HG03432 (cell line): ENCODE results near the gene EP400.

ENCODE experiments used
- ATAC-seq: cut with Tn5 transposase; IDR thresholded peaks from one replicate; pipeline ENCODE4 v1.9.1; 2021; ENCODE audit warnings: mild to moderate bottlenecking, moderate library complexity; ENCODE audit not compliant: unreplicated experiment

EP400 gene

DNA sequence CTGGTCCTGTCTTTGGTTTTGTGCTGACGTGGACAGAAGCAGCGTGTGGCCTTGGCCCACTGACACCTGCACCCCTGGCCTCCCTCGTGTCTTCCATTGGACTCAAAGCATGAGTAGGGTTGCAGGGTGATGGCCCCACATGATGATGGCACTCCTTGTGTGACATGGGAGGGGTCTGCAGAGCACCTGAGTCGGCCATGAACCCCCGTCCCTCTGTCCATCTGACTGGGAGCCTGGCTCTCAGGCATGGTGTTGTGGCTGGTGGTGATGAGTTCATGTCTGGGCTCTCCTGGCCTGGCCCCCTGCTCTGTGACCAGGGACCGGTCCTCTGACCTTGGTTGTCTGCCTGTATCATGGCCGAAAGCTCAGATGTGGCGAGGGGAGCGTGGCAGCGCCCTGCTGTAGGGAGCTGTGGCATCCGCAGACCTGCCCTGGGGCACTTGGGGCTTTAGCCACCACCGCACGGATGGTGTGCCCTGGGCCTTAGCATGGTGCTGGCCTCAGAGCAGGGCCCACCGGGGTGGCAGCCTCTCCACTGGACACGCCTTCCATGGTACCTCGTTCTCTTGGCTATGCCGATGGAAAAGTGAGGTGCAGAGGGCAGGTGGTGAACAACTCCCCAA, 38.6 kb upstream of the EP400 start:
- no peak for ATAC-seq

DNA sequence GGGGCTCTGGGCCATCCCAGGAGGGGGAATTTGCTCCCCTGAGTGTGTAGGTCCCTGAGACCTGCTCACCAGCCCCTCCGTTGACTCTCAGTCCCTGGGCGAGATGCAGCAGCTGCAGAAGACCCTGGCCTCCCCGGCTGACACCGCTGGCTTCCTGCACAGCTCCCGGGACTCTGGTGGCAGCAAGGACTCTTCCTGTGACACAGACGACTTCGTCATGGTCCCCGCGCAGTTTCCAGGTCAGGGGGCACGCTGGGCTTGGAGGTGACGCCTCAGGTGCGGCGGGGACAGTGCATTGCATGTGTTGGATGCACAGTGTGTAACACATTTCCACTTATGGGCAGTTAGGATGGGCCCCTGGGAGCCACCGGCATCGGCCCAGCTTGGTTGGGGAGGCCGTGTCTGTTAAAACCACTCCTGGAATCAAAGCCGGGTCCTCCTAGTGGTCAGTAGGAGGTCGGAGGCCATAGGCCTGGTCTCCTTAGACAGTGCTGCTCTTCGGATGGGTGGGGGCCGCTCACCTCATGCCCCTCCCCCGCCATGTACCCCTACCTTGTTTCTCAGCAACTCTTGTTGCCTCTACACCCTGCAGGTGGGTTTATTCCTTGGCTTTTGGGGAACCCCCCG, 37.8 kb upstream of the EP400 start:
- no peak for ATAC-seq

- ATAC-seq: no peak
Measured at GRCh38 chr12:131912518-131913274, 37.0 kb upstream of the EP400 start.

GRCh38 chr12:131913666-131914065, 36.1 kb upstream of the EP400 start:
- no peak for ATAC-seq

DNA sequence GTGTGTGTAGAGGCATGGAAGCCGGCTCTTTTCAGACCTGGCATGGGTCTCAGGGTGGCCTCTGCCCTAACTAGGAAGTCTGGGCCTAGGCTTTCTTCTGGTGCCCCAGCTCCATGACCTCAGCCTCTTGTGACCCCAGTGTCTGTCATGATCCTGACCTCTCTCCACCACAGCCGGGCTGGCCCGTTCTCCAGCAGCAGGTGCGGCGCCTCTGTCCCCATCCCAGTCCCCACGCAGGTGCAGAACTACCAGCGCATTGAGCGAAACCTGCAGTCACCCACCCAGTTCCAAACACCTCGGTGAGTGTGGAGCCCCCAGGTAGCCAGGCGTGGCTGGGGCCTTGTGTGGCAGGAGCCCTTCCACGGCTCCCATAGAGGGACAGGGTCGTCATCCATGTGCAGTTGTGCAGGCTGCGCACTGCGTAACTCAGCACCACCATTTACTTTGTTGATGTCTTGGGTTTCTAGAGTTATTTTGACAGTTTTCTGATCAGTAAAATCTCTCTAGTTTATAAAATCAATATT, 35.5 kb upstream of the EP400 start:
- no peak for ATAC-seq

DNA sequence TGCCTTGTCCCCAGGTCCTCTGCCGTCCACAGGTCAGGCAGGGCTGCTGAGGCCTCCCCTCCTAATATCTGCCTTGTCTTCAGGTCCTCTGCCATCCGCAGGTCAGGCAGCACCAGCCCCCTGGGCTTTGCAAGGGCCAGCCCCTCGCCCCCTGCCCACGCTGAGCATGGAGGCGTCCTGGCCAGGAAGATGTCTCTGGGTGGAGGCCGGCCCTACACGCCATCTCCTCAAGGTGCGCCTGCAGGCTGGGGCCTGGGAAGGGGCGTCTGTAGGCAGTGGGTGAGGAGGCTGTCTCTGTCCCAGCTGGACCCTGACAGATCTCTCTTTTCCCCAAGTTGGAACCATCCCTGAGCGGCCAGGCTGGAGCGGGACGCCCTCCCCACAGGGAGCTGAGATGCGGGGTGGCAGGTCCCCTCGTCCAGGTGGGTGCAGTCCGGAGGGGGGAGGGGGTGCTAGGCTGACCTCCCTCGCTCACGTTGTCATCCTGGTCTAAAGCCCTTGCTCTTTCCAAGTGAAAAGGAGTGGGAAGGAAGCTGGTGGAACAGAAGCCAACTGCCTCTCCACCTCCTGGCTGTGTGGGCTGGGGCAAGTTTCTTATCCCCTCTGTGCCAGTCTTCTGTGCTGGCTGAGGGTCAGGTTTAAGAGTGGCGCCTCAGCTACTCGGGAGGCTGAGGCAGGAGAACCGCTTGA, 34.6 kb upstream of the EP400 start:
- no peak for ATAC-seq

- ATAC-seq: no peak
Measured at GRCh38 chr12:131915823-131916222, 33.9 kb upstream of the EP400 start.

DNA sequence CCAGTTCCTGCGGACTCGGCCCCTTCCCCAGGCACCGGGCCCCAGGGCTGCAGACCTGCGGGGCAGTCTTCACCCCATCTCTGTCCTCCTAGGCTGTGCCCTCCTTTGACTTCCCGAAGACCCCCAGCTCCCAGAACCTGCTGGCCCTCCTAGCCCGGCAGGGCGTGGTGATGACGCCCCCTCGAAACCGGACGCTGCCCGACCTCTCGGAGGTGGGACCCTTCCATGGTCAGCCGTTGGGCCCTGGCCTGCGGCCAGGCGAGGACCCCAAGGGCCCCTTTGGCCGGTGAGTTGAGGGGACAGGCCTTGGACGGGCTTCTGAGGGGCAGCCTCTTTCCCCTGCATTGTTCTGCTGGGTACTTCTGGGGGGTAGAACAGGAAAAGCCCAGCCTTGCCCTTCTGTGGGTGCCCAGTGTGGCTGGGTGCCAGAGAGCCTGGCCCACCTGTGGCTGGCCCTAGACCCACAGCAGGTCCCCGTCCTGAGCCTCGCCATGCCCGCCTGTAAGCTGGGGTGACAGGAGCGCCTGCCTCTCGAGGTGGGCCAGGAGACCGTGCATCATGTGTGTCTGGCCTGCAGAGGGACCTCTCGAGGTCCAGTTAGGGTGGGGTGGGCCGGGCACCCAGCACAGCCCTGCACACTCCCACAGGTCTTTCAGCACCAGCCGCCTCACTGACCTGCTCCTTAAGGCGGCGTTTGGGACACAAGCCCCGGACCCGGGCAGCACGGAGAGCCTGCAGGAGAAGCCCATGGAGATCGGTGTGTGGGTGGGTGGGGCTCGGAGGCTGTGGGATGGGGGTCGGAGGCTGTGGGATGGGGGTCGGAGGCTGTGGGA, 33.2 kb upstream of the EP400 start:
- ATAC-seq: no peak

DNA sequence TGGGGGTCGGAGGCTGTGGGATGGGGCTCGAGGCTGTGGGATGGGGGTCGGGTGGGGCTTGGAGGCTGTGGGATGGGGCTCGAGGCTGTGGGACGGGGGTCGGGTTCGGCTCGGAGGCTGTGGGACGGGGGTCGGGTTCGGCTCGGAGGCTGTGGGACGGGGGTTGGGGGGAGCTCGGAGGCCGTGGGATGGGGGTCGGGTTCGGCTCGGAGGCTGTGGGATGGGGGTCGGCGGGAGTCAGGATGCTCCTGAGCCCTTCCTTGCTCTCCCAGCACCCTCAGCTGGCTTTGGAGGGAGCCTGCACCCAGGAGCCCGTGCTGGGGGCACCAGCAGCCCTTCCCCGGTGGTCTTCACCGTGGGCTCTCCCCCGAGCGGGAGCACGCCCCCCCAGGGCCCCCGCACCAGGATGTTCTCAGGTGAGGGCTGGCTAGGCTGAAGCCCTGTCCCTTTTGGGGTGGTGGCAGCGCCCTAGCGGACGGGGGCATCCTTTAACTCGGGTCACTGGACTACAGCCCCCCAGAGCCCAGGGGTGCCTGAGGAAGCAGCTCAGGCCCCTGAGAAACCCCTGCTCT, 32.5 kb upstream of the EP400 start:
- ATAC-seq: no peak

GRCh38 chr12:131917711-131918306, 31.9 kb upstream of the EP400 start:
- ATAC-seq: no peak

- no peak for ATAC-seq
Measured at GRCh38 chr12:131918311-131919050, 31.3 kb upstream of the EP400 start.

- no peak for ATAC-seq
Measured at GRCh38 chr12:131919051-131919347, 30.7 kb upstream of the EP400 start.

DNA sequence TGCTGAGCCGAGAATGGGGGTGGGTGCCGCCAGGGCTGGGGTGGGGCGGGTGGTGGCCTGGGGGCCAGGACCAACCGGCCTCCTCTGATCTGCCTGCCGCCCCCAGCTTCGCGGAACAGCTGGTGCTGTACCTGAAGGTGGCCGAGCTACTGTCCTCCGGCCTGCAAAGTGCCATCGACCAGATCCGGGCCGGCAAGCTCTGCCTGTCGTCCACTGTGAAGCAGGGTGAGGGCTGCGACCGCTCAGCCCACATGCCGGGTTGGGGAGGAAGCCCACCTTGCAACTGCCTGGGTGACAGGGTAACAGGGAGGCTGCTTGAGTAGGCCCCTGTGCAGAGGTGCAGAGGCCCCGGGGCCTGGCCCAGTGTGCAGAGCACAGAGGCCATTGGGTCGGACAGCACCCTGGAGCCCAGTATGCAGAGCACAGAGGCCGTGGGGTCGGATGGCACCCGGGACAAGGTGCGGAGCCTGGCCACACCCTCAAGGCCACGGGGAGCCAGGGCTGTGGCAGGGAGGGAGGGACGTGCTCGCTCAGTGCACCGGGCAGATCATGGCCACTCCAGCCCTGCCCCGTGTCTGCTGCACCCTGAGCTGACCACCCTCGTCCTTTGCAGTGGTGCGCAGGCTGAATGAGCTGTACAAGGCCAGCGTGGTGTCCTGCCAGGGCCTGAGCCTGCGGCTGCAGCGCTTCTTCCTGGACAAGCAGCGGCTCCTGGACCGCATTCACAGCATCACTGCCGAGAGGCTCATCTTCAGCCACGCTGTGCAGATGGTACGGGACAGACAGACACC, 30.2 kb upstream of the EP400 start:
- no peak for ATAC-seq

GRCh38 chr12:131920157-131920508, 29.6 kb upstream of the EP400 start:
- ATAC-seq: no peak

DNA sequence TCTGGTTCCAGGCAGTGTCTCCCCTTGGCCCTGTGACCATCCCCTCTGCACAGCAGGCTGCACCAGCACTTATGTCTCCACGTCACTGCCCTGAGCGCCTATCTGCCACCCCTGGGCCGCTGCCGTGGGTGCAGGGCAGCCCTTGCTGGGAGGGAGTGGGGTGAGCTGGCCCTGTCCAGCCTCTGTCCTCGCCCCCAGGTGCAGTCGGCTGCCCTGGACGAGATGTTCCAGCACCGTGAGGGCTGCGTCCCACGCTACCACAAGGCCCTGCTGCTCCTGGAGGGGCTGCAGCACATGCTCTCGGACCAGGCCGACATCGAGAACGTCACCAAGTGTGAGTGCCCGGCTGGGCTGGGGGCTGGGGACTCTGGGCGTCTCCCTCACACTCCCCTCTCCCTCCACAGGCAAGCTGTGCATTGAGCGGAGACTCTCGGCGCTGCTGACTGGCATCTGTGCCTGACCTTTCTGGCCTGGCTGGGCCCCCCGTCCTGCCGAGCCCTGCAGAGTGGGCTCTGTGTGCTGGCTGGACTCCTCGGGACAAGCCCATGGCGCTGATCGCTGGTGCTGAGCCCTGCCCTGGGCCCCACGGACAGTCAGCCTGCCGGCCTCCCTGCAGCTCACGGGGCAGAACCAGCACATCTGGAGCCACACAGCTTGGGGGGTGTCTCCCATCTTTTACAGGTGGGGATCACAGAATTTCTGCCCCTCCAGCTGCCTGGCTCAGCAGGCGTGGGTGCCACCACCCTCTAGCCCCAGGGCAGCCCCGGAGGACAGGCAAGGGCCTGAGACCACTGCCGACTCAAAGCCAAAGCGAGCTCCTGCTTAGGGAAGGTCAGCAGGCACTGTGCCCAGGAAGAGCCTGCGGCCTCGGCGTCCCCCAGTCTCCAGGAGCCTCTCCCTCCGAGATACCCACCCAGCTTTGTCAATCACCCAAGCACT, 28.6 kb upstream of the EP400 start:
- no peak for ATAC-seq

DNA sequence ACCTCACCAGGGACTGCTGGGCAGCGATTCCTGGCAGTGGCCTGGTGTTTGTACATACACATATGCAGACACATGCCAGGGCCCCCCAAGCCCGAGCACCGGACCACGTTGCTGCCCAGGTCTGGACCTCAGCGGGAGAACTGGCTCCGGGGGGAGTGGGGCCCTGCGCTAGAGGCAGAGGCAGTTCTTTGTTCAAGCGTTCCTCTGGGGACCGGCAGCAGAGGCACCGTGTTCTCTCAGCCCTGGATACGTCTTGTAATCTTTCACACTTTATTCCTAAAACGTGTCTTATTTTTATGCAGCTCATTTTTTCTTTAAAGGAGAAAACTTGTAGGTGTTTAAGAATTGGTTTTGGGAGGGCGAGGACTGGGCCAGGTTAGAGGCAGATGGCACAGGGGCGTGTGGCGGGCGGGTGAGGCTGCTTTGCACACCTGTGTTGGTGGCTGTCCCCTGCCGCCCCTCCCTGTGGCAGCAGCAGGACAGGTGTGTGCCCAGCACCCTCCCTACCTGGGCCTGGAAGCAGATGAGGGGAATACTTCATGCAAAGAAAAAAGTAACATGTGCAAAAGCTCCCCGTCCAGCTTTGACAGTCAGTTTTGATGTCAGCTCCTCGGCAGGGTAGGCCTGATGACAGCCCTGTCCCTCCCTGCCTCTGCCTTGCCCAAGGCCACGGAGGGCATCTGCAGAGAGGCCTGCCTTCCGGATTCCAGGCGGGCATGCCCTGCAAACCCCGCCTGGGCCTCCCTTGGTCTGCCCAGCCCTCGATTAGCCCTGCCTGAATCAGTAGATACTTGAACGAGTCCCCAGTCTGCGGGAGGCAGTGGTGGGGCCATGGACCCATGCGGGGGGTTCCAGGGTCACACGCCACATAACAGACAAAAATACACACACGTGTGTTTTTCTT, 27.6 kb upstream of the EP400 start:
- no peak for ATAC-seq

GRCh38 chr12:131922772-131923171, 27.0 kb upstream of the EP400 start:
- ATAC-seq: no peak
